ENCODE data around the gene ARID1B. TPM values are rescaled to one million over a fixed set of nuclear protein-coding genes. Genes with fewer than 3 reads are reported as not detected.

ARID1B gene
- total and polyA plus RNA-seq, 10 of the 15 experiments (the other 5 are each of a cell fraction or from before 2014, with no cell fraction given) = 24.7 to 133 (median 54.6) TPM

GRCh38 chr6:157001716-157002115 is 224.5 kb downstream of the ARID1B start:
- Histone ChIP-seq H3K27ac (ENCODE audit: control insufficient read depth, insufficient read depth) (no peak overlapping the region), H3K4me2 (ENCODE audit: control insufficient read depth, insufficient read depth) (no peak overlapping the region), H3K9me3 (replicated peaks; ENCODE audit: control insufficient read depth, insufficient read depth, low read length) (no peaks in the 10 kb centered on the region), H3K9ac (ENCODE audit: control insufficient read depth, insufficient read depth, low read length) (no peak overlapping the region), H3K4me1 (ENCODE audit: control insufficient read depth, insufficient read depth, low read length) (no peaks in the 10 kb centered on the region), H3K4me3 (no peak overlapping the region), H3K79me2 (ENCODE audit: control insufficient read depth, insufficient read depth, low read length) (peaks cover 68% of the 10 kb centered on the region), H3K36me3 (ENCODE audit: control insufficient read depth in 2 of 2, insufficient read depth in 2 of 2, low read length in 1 of 2) (no peaks in the 10 kb centered on the region; a peak in 3 of 4 replicates), H2AFZ (ENCODE audit: control insufficient read depth, low read depth, low read length) (no peak overlapping the region), H4K20me1 (ENCODE audit: control insufficient read depth, insufficient read depth) (peaks cover 11% of the 10 kb centered on the region), H3K27me3 (replicated peaks in 1 of 2; ENCODE audit: control insufficient read depth in 2 of 2, insufficient read depth in 2 of 2, low read length in 1 of 2) (no peaks in the 10 kb centered on the region)
- TF ChIP-seq CBX3 (IDR thresholded peaks at IDR 0.05; ENCODE audit: borderline replicate concordance, low read depth) (no peak), ZNF24 (IDR thresholded peaks at IDR 0.05) (no peak), BRCA1 (IDR thresholded peaks at IDR 0.05; ENCODE audit: low read depth, low read length) (no peak), SIN3A (IDR thresholded peaks at IDR 0.05; ENCODE audit: low read depth, low read length) (no peak), RAD51 (IDR thresholded peaks at IDR 0.05) (no peak), FOXK2 (IDR thresholded peaks at IDR 0.05) (no peak), STAT1 (conservative IDR thresholded peaks at IDR 0.05) (no peak), YBX1 (IDR thresholded peaks at IDR 0.05) (no peak)
- intact Hi-C loops (cut with micrococcal nuclease; ENCODE audit: unreplicated experiment) (no loop called here), in situ Hi-C loops (cut with MboI) (no loop called here)
- SMC1A ChIA-PET (ENCODE audit: uncharacterized antibody, unreplicated experiment) = interaction anchor here (0.8 to 1.0 kb wide), 3 partner anchors 15 to 21 kb away, joined by 3 read pairs; no protein-coding TSS in a partner anchor
- BruUV-seq (replicated peaks) = no TSS peak
- ATAC-seq (no peak), FAIRE-seq (no peak), DNase-seq (ENCODE audit: low read depth, low spot score) (no peak)
- CTCF ChIA-PET = interaction anchor here (1.3 kb wide), 1 partner anchor 20 kb away, joined by 4 read pairs; no protein-coding TSS in a partner anchor
- WGBS (ENCODE audit: insufficient coverage, insufficient replicate concordance, low lambda C conversion rate, missing lambda C conversion rate) = 98% methylated on average over 12 of the region's 12 CpGs
- RAD21 ChIA-PET (ENCODE audit: unreplicated experiment) = interaction anchor here (1.6 kb wide), 1 partner anchor 8 kb away, joined by 4 read pairs; no protein-coding TSS in a partner anchor
- POLR2A ChIA-PET = interaction anchor here (1.7 kb wide), 1 partner anchor 9 kb away, joined by 6 read pairs; no protein-coding TSS in a partner anchor

GRCh38 chr6:157002774-157003173 is 225.6 kb downstream of the ARID1B start:
- 95% methylated on average over 1 of the region's 1 CpG for WGBS (ENCODE audit: insufficient coverage, insufficient replicate concordance, low lambda C conversion rate, missing lambda C conversion rate)
- DNase-seq (ENCODE audit: low read depth, low spot score) = no peak
- H3K9me3 ChIP-seq (replicated peaks; ENCODE audit: control insufficient read depth, insufficient read depth, low read length) = no peaks in the 10 kb centered on the region
- intact Hi-C loops (cut with micrococcal nuclease; ENCODE audit: unreplicated experiment) = no loop called here
- peaks cover 70% of the 10 kb centered on the region for H3K79me2 ChIP-seq (ENCODE audit: control insufficient read depth, insufficient read depth, low read length)
- H3K27ac ChIP-seq (ENCODE audit: control insufficient read depth, insufficient read depth) = no peak overlapping the region
- no peak overlapping the region for H2AFZ ChIP-seq (ENCODE audit: control insufficient read depth, low read depth, low read length)
- no peaks in the 10 kb centered on the region for H3K4me1 ChIP-seq (ENCODE audit: control insufficient read depth, insufficient read depth, low read length)
- no peak overlapping the region for H3K9ac ChIP-seq (ENCODE audit: control insufficient read depth, insufficient read depth, low read length)
- ChIA-PET CTCF (no interaction called here), POLR2A (interaction anchor here (0.5 to 1.5 kb wide), 2 partner anchors 17 to 100 kb away, joined by 3 to 4 read pairs; no protein-coding TSS in a partner anchor), SMC1A (ENCODE audit: uncharacterized antibody, unreplicated experiment) (interaction anchor here (0.5 kb wide), 1 partner anchor 18 kb away, joined by 3 read pairs; no protein-coding TSS in a partner anchor), RAD21 (ENCODE audit: unreplicated experiment) (no interaction called here)
- no peak for FAIRE-seq
- H3K4me2 ChIP-seq (ENCODE audit: control insufficient read depth, insufficient read depth) = no peak overlapping the region
- ATAC-seq = no peak
- in situ Hi-C loops (cut with MboI) = no loop called here
- no peak overlapping the region for H3K4me3 ChIP-seq
- TSS peak; percentile 18 for BruUV-seq (replicated peaks)
- no peaks in the 10 kb centered on the region for H3K27me3 ChIP-seq (replicated peaks in 1 of 2; ENCODE audit: control insufficient read depth in 2 of 2, insufficient read depth in 2 of 2, low read length in 1 of 2)
- H4K20me1 ChIP-seq (ENCODE audit: control insufficient read depth, insufficient read depth) = peaks cover 11% of the 10 kb centered on the region
- H3K36me3 ChIP-seq (ENCODE audit: control insufficient read depth in 2 of 2, insufficient read depth in 2 of 2, low read length in 1 of 2) = no peaks in the 10 kb centered on the region; a peak in 3 of 4 replicates
- no peak for TF ChIP-seq PAX8 (IDR thresholded peaks at IDR 0.05)
- TF ChIP-seq PML (IDR thresholded peaks at IDR 0.05; ENCODE audit: low read length) = no peak
- no peak for TF ChIP-seq BCLAF1 (IDR thresholded peaks at IDR 0.05)
- no peak for TF ChIP-seq IRF3 (IDR thresholded peaks at IDR 0.05)
- no peak for TF ChIP-seq NR2F1 (conservative IDR thresholded peaks at IDR 0.05)
- TF ChIP-seq NFYB (IDR thresholded peaks at IDR 0.05; ENCODE audit: insufficient read depth, low read depth, low read length) = no peak

All from GM12878 (cell line).